ENCODE measurements around the gene NALCN. TPM values are rescaled to one million over a fixed set of nuclear protein-coding genes. Genes with fewer than 3 reads are reported as not detected.

NALCN gene
- total and polyA plus RNA-seq, 2 experiments from 2014 or later = 0.50 to 0.87 TPM

DNA sequence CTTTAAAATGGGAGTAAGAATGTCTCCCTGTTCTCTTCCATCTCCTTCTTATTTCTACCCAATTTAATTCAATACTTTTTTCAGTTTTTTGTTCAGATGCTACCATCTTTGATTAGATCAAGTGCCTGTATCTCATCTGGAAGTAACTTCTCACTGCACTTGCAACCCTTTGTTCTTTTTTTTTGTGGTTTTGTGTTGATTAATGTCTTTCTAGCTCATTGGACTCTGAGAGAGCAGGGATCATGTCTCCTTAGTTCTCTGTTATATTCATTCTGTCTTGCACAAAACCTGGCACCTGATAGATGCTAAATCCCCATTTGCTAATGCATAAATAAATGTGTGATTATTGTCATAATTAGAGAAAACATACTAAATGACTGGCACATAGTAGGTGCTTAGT lies 35.3 kb upstream of the NALCN start:
- no peaks in the 10 kb centered on the region for H3K79me2 ChIP-seq (replicated peaks; ENCODE audit: insufficient read depth)
- peaks cover 18% of the 10 kb centered on the region for H3K4me1 ChIP-seq (ENCODE audit: insufficient read depth)
- no peaks in the 10 kb centered on the region for H3K9me2 ChIP-seq (ENCODE audit: insufficient read depth)
- H2AFZ ChIP-seq = no peak overlapping the region
- Mint-ChIP-seq H3K27me3 (ENCODE audit: insufficient read depth, low read depth, poor library complexity) (peaks cover 3% of the 10 kb centered on the region), H3K4me3 (no peak overlapping the region), H3K4me1 (peaks cover 20% of the 10 kb centered on the region), H3K9me3 (no peaks in the 10 kb centered on the region), H3K36me3 (ENCODE audit: low read depth) (no peaks in the 10 kb centered on the region), H3K27ac (no peak overlapping the region)
- H4K20me1 ChIP-seq (replicated peaks; ENCODE audit: insufficient read depth) = no peaks in the 10 kb centered on the region
- H3K4me2 ChIP-seq = no peak overlapping the region
- H3K27me3 ChIP-seq (ENCODE audit: insufficient read depth) = no peaks in the 10 kb centered on the region
- H3K27ac ChIP-seq (ENCODE audit: low read depth) = no peak overlapping the region
- H3K4me3 ChIP-seq = no peak overlapping the region
- no peaks in the 10 kb centered on the region for H3F3A ChIP-seq (replicated peaks; ENCODE audit: low read depth)
- no peak for DNase-seq (ENCODE audit: low spot score)
- TF ChIP-seq NANOG (IDR thresholded peaks at IDR 0.05; ENCODE audit: borderline replicate concordance) (no peak), POLR2AphosphoS5 (IDR thresholded peaks at IDR 0.05; ENCODE audit: low read depth) (no peak), JUNB (IDR thresholded peaks at IDR 0.05; ENCODE audit: unreplicated experiment) (no peak), EZH2 (IDR thresholded peaks at IDR 0.05; ENCODE audit: low read depth, unreplicated experiment) (no peak), REST (IDR thresholded peaks at IDR 0.05; ENCODE audit: unreplicated experiment) (no peak), STAT1 (IDR thresholded peaks at IDR 0.05; ENCODE audit: unreplicated experiment) (no peak), CTCF (conservative IDR thresholded peaks at IDR 0.05; ENCODE audit: low read depth in 2 of 2) (no peak), ZNF331 (CRISPR knock-in tag; IDR thresholded peaks at IDR 0.05; ENCODE audit: low read depth) (no peak), EZH2phosphoT487 (IDR thresholded peaks at IDR 0.05; ENCODE audit: unreplicated experiment) (no peak), CREB1 (CRISPR knock-in tag; IDR thresholded peaks at IDR 0.05; ENCODE audit: low read depth) (no peak), ZNF114 (CRISPR knock-in tag; IDR thresholded peaks at IDR 0.05) (no peak)
- TF ChIP-seq, protein P1, sequence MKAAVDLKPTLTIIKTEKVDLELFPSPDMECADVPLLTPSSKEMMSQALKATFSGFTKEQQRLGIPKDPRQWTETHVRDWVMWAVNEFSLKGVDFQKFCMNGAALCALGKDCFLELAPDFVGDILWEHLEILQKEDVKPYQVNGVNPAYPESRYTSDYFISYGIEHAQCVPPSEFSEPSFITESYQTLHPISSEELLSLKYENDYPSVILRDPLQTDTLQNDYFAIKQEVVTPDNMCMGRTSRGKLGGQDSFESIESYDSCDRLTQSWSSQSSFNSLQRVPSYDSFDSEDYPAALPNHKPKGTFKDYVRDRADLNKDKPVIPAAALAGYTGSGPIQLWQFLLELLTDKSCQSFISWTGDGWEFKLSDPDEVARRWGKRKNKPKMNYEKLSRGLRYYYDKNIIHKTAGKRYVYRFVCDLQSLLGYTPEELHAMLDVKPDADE (IDR thresholded peaks at IDR 0.05) = no peak
- TF ChIP-seq, protein P2, sequence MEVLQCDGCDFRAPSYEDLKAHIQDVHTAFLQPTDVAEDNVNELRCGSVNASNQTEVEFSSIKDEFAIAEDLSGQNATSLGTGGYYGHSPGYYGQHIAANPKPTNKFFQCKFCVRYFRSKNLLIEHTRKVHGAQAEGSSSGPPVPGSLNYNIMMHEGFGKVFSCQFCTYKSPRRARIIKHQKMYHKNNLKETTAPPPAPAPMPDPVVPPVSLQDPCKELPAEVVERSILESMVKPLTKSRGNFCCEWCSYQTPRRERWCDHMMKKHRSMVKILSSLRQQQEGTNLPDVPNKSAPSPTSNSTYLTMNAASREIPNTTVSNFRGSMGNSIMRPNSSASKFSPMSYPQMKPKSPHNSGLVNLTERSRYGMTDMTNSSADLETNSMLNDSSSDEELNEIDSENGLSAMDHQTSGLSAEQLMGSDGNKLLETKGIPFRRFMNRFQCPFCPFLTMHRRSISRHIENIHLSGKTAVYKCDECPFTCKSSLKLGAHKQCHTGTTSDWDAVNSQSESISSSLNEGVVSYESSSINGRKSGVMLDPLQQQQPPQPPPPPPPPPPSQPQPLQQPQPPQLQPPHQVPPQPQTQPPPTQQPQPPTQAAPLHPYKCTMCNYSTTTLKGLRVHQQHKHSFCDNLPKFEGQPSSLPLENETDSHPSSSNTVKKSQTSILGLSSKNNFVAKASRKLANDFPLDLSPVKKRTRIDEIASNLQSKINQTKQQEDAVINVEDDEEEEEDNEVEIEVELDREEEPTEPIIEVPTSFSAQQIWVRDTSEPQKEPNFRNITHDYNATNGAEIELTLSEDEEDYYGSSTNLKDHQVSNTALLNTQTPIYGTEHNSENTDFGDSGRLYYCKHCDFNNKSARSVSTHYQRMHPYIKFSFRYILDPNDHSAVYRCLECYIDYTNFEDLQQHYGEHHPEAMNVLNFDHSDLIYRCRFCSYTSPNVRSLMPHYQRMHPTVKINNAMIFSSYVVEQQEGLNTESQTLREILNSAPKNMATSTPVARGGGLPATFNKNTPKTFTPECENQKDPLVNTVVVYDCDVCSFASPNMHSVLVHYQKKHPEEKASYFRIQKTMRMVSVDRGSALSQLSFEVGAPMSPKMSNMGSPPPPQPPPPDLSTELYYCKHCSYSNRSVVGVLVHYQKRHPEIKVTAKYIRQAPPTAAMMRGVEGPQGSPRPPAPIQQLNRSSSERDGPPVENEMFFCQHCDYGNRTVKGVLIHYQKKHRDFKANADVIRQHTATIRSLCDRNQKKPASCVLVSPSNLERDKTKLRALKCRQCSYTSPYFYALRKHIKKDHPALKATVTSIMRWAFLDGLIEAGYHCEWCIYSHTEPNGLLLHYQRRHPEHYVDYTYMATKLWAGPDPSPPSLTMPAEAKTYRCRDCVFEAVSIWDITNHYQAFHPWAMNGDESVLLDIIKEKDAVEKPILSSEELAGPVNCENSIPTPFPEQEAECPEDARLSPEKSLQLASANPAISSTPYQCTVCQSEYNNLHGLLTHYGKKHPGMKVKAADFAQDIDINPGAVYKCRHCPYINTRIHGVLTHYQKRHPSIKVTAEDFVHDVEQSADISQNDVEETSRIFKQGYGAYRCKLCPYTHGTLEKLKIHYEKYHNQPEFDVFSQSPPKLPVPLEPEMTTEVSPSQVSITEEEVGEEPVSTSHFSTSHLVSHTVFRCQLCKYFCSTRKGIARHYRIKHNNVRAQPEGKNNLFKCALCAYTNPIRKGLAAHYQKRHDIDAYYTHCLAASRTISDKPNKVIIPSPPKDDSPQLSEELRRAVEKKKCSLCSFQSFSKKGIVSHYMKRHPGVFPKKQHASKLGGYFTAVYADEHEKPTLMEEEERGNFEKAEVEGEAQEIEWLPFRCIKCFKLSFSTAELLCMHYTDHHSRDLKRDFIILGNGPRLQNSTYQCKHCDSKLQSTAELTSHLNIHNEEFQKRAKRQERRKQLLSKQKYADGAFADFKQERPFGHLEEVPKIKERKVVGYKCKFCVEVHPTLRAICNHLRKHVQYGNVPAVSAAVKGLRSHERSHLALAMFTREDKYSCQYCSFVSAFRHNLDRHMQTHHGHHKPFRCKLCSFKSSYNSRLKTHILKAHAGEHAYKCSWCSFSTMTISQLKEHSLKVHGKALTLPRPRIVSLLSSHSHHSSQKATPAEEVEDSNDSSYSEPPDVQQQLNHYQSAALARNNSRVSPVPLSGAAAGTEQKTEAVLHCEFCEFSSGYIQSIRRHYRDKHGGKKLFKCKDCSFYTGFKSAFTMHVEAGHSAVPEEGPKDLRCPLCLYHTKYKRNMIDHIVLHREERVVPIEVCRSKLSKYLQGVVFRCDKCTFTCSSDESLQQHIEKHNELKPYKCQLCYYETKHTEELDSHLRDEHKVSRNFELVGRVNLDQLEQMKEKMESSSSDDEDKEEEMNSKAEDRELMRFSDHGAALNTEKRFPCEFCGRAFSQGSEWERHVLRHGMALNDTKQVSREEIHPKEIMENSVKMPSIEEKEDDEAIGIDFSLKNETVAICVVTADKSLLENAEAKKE (CRISPR knock-in tag; IDR thresholded peaks at IDR 0.05) = no peak
- ATAC-seq = no peak
- H3K36me3 ChIP-seq (ENCODE audit: insufficient read depth) = no peaks in the 10 kb centered on the region
